ENCODE data around the gene JTB. TPM values are rescaled to one million over a fixed set of nuclear protein-coding genes. Genes with fewer than 3 reads are reported as not detected.

JTB gene
- total RNA-seq: 87.9 and 105 TPM in 2 replicates

DNA sequence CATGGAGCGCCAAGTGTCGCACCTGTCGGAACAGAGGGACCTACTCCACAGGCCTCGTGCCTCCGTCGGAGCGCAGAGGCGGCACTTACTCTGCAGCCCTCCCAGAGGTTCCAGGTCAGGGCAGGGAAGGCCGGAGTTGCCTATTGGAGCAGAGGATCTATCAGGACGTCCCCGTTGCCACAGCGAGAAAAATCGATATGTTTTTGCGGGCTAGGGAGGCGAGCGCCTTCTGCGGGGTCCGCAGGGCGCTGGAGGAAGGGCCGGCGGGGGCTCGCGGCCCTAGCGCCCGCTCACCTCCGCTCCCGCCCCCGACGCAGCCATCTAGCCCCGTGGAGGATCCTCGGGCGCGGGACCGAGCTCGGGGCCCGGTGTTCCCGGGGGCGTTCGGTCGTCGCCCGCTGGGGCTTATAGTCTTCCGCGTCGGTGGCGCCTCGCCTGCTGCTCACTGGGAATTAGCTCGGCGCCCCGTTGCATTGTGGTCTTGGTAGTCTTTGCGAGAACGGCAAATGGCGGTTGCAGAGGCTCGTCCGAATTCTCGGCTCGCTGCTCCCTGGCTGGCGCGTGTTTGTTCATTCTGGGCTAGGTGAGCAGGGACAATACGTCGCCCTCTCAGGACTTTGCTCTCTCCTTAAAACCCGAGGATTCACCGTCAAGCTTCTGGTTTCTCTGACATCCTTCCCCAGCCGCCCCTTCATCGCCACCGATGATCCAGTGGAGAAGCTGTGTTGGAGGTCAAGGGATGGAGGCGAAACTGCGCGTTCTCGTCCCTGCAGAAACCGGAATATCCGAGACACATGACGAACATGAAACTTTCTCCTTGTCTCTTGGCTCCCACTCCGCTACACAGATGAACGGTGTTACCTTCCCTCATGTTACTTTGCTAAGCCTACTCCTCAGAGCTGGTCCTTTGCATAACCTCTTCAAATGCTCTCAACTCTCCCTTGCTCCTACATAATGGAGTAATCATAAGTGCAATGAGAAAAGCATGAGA, at the start of gene JTB:
Gene JTB, minus strand, starts transcription at position 425 of the 991 bp plus-strand sequence. Its CDS starts 422 bp downstream, at position 3.

GRCh38 chr1:153990468-153991150, 13.1 kb upstream of the JTB start, which contains the start of gene RPS27:
TSS of gene RPS27 (plus strand) at chr1:153990762. CDS start at chr1:153990797, 35 bp downstream.

GRCh38 chr1:153985941-153986761, 8.7 kb upstream of the JTB start, which contains the start of gene RAB13:
TSS of gene RAB13 (minus strand) at chr1:153986339. CDS start at chr1:153986236, 103 bp downstream.

DNA sequence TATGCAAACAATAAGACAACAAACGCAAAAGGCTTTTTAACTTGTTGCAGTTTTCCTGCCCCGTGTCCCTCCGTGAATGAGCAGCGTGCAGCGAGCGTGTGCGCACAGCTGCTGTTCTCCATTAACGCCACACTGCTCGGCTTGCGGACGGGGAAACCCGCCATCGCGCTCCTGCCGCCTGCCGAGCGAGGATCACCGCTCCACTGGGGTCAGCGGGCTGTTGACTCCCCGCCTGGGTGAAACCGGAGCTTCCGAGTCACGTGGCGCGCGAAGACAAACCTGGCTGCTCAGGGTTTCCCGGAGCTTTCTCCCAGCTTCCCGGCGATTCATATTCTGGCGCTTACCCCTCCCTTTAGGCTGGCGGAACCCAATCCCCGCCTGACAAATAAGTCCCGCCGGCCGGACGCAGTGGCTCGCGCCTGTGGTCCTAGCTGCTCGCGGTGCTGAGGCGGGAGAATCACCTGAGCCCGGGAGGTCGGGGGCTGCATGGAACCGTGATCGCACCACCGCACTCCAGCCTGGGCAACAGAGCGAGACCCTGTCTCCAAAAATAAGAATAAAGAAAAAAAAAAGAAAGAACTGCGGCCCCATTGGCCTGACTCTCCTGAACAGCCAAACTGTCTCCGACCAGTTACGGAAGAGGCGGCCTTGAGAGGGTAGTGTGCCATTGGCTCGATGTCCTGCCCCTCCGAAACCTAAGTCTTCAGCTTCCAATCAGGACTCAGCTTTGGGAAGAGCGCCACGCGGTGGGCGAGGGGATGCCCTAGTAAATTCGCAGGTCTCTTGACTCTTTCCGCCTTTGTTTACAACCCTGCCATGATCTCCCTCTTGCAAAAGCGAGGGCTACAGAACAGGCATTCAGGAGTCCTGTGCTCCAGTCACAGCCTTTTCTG, 10.1 kb downstream of the JTB start, which contains the start of gene CREB3L4:
Gene CREB3L4, plus strand, starts transcription at position 796 of the 893 bp plus-strand sequence. CDS start 624 bp downstream, outside the sequence.

DNA sequence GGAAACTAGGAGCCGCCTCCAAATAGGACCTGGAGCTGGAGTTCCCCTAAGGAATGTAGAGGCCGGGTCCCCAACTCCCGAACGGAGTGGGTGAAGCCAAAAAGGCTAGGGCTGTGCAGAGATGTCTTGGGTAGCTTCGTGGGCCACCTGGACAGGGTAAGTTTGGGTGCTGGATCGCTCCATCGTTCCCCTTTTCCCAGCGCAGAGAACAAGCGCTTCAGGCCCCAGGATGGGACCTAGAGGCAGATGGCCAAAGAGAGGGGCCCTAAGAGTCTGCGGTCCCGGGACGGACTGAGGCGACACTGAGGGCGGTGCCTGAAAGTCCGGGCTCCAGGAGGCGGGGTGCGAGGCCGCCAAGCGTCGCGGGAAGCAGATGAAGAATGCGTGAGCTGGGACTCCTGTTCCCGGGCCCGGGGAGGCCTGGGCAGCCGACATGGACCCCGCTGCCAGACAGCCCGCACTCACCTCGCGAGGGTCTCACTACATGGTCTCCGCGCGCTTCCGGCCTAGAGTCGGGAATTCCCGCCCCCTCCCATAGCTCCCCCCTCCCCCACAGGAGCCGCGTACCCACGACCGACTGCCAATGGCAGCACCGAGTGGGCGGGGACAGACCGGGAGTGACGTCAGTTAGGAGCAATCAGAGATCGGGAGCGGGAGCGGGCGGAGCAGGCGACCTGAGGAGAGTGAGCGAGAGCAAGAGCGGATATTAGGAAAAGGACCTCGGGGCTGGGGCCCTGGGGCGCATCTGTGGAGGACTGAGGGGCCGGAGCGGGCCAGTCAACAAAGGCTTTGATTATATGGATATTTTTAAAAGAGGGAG, 14.2 kb downstream of the JTB start, which contains the start of gene SLC39A1:
Gene SLC39A1, minus strand, starts transcription at position 508 of the 820 bp plus-strand sequence. CDS start 822 bp downstream, outside the sequence.

GRCh38 chr1:153958111-153958960, 19.1 kb downstream of the JTB start, which contains the start of gene CRTC2:
TSS of gene CRTC2 (minus strand) at chr1:153958612. CDS start at chr1:153958497, 115 bp downstream.

DNA sequence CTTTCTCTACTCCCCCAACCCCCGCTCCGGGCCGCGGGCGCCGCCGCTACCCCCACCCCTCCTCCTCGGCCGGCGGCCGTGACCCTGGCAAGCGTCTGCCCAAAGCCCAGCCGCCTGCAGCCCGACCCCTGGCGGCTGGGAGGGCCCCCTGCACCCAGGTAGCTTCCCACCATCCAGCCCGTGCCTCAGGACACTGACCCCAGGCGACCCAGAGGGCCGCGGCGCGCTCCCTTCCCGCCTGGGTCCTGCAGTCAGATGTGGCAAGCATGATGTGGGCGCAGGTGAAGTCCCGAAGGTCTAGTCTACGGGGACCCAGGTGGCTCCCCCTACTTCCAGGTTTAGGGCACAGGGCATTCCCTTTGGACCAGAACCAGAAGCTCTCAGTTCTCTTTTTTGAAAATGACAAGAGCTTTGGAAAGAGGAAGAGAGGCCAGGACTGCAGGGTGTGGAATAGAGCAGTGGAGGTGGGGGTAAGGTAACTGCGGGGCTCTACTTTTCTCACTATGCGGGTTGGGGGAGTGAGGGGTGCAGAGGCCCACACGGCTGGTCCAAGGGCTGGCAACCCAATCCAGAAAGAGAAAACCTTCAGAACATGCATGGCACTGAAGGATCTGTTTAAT, 30.7 kb downstream of the JTB start, which contains the start of gene DENND4B:
Gene DENND4B, minus strand, starts transcription at position 97 of the 620 bp plus-strand sequence. CDS start 2,344 bp downstream, outside the sequence.

Other genes with a start within 250 kb of the JTB start
- 45.5 and 46.9 TPM in 2 replicates for gene INTS3, start 249.6 kb downstream of the JTB start, total RNA-seq
- 10.3 and 14.6 TPM in 2 replicates for gene SLC27A3, start 202.3 kb downstream of the JTB start, total RNA-seq
- gene GATAD2B, start 54.7 kb downstream of the JTB start, total RNA-seq: 7.9 and 8.3 TPM in 2 replicates
- 18.7 and 28.8 TPM in 2 replicates for gene DENND4B, start 31.0 kb downstream of the JTB start, total RNA-seq
- gene CRTC2, start 19.1 kb downstream of the JTB start, total RNA-seq: 6.3 and 6.7 TPM in 2 replicates
- gene SLC39A1, start 14.1 kb downstream of the JTB start, total RNA-seq: 117 and 120 TPM in 2 replicates
- gene CREB3L4, start 9.8 kb downstream of the JTB start, total RNA-seq: 3.9 and 6.6 TPM in 2 replicates
- gene RAB13, start 8.7 kb upstream of the JTB start, total RNA-seq: 102 and 150 TPM in 2 replicates
- gene RPS27, start 13.1 kb upstream of the JTB start, total RNA-seq: 788 and 889 TPM in 2 replicates
- 0.07 and 0.23 TPM in 2 replicates for gene NUP210L, start 177.4 kb upstream of the JTB start, total RNA-seq
- 245 and 296 TPM in 2 replicates for gene TPM3, start 214.4 kb upstream of the JTB start, total RNA-seq
- gene CFAP141, start 228.7 kb upstream of the JTB start, total RNA-seq: not detected in 2 replicates
- gene UBAP2L, start 243.3 kb upstream of the JTB start, total RNA-seq: 72.0 and 75.8 TPM in 2 replicates

All from smooth muscle cell of the pulmonary artery (primary cell).